Urinary bladder (tissue), 4 donors: ENCODE data around the gene FLYWCH2. TPM values are rescaled to one million over a fixed set of nuclear protein-coding genes. Genes with fewer than 3 reads are reported as not detected.

Source experiments
- DNase-seq: peaks from one replicate; pipeline ENCODE4 v3.0.0-alpha.2; 2015; ENCODE audit errors: extremely low spot score
- H3K27ac ChIP-seq: one replicate; pipeline ENCODE4 v1.5.1; 2013; ENCODE audit warnings: low read depth, mild to moderate bottlenecking, moderate library complexity
- H3K36me3 ChIP-seq: one replicate; pipeline ENCODE4 v1.6.1; 2013; ENCODE audit warnings: mild to moderate bottlenecking, moderate library complexity; ENCODE audit not compliant: insufficient read depth
- H3K4me1 ChIP-seq: one replicate; pipeline ENCODE4 v1.6.1; 2013; ENCODE audit warnings: mild to moderate bottlenecking, moderate library complexity; ENCODE audit not compliant: insufficient read depth
- H3K4me3 ChIP-seq: one replicate; pipeline ENCODE4 v1.5.1; 2013; ENCODE audit warnings: low read depth, low read length
- whole genome bisulfite sequencing: extraction: QIAGEN DNeasy Blood & Tissue Kit; methylation state at CpG from one replicate; pipeline ENCODE4 v1.1.7; 2013; 5-methylcytosine and 5-hydroxymethylcytosine counted together
- polyA plus RNA-seq: library from polyadenylated mRNA; stranded (reverse); fragments of 200-250 nt; gene quantifications from one replicate; pipeline ENCODE4 v1.2.3, GENCODE V29; 2013
- total RNA-seq: library from RNA; depleted of rRNA; stranded (reverse); fragments of >200 nt; gene quantifications from one replicate; pipeline ENCODE4 v1.2.3, GENCODE V29; 2014
- donor health status: healthy with polysubstance abuse.
- donor health status: healthy.

FLYWCH2 gene
- total and polyA plus RNA-seq, 2 donors, result 15.6 to 49.9 TPM

DNA sequence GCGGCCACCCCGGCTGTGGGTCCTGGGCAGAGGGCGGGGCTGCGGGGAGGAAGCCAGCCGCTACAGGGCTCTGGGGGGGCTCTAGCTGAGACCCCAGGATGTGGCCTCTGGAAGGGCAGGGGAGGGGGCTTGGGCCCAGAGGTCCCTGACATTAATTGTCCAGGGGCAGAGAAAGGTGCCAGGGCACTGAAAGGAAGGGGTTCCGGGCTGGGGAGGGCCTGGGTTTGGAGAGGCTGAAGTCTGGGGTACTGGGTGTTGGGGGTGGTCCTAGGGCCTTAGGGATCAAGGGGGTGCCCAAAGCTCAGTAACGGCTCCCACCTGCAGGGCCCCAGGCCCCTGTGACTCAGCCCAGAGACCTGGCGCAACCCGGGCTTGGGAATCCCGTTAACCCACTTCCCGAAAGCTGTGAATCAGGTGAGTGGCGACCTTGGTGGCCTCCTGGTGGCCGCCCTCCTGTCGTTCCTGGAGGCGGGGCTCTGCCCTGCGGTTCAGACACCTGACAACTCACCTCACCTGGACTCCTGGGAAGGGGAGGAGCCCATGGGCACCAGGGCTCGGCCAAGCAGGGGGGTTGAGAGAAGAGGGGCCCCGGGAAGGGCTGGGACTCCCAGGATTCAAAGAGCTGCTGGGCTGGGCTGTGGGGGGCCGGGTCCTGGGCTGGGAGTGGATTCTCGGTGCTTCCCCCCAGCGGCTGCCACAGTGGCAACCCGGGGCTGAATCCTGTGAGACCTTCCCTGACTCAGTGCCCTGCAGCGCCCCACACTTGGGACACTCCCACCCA, 24.6 kb upstream of the FLYWCH2 start:
- H3K36me3 ChIP-seq, result no peaks in the 10 kb centered on the region
- H3K27ac ChIP-seq, result peak overlapping the region; percentile 62
- no peak for DNase-seq
- no peak overlapping the region for H3K4me3 ChIP-seq
- 20% methylated on average over 23 of the region's 23 CpGs for WGBS
- H3K4me1 ChIP-seq, result no peaks in the 10 kb centered on the region

GRCh38 chr16:2859686-2860265, 23.2 kb upstream of the FLYWCH2 start:
- Histone ChIP-seq H3K4me1 (no peaks in the 10 kb centered on the region), H3K4me3 (no peak overlapping the region), H3K27ac (no peak overlapping the region), H3K36me3 (no peaks in the 10 kb centered on the region)
- no peak for DNase-seq
- 74% methylated on average over 10 of the region's 10 CpGs for WGBS

DNA sequence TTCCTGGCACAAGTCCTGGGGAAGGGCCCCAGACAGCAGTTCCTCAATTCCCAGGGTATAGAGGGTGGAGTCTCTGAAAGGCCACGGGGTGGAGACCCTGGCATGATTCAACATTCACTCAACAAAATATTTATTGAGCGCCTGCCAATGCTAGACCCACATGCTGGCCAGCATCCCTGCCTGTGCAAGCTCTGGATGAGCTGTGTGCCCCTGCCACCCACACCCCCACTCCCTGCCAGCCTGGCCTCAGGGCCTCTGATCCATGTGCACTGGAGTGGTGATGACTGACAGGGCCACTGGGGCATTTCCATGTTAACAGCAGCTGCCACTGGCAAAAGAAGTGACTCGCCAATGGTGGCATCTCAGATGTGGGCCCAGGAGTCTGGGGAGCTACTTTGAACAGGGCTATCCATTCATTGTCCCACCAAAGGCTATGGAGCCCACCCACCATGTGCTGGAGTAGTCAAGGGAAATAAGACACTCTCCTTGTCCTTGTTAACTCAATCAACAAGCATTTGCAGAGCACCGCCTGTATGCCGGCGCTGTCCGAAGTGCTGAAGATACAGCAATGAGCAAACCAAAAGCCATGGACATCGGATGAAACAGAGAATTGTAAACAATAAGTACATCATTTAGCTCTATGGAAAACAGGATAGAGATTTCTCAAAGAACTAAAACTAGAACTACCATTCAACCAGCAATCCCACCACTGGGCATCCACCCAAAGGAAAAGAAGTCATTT, 22.0 kb upstream of the FLYWCH2 start:
- WGBS, result 68% methylated on average over 8 of the region's 8 CpGs
- Histone ChIP-seq H3K27ac (no peak overlapping the region), H3K36me3 (no peaks in the 10 kb centered on the region), H3K4me1 (no peaks in the 10 kb centered on the region), H3K4me3 (no peak overlapping the region)
- DNase-seq, result no peak

DNA sequence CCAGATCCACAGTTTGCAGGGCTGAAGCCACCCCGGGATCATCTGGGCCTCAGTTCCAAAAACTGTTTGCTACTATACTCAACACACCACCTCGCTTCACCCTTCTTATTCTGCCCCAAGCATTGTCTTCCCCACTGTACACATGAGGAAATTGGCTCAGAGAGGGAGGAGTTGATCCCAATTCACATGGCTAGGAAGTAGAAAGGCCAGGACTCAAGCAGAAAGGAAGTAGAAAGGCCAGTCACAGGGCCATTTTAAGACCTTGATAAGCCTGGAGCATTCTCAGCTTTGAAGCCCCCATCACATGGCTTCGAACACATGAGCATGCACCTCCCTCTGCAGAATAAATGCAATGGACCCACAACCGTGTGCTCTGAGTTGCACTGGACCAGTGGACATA, 17.4 kb upstream of the FLYWCH2 start:
- WGBS, result 60% methylated on average over 4 of the region's 4 CpGs
- DNase-seq, result no peak

DNA sequence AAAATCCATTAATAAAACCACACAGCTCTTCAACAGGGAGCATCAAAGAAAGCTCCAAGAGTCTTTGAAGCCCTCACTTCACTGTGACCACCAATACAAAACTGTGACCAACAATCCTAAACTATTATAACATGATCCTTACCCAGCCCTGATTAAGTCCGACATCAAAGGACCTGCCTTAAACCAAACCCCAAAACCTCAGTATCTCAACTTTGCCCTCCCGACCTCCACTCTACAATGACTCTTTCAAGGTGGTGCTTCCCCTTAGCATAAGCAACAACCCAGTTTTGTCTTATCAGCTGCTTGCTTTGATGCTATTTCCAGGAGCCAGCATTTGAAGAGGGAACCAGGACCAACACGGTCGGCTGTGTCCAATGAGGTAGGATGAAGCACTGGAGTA, 16.6 kb upstream of the FLYWCH2 start:
- DNase-seq, result no peak
- no peaks in the 10 kb centered on the region for H3K4me1 ChIP-seq
- H3K4me3 ChIP-seq, result no peak overlapping the region
- 76% methylated on average over 4 of the region's 4 CpGs for WGBS
- H3K36me3 ChIP-seq, result no peaks in the 10 kb centered on the region
- H3K27ac ChIP-seq, result no peak overlapping the region

More for the DNA sequence above, 17.4 kb upstream of the FLYWCH2 start:
- H3K36me3 ChIP-seq, result no peaks in the 10 kb centered on the region
- no peaks in the 10 kb centered on the region for H3K4me1 ChIP-seq
- no peak overlapping the region for H3K27ac ChIP-seq
- no peak overlapping the region for H3K4me3 ChIP-seq

GRCh38 chr16:2867661-2867986, 15.4 kb upstream of the FLYWCH2 start:
- 53% methylated on average over 8 of the region's 8 CpGs for WGBS

DNA sequence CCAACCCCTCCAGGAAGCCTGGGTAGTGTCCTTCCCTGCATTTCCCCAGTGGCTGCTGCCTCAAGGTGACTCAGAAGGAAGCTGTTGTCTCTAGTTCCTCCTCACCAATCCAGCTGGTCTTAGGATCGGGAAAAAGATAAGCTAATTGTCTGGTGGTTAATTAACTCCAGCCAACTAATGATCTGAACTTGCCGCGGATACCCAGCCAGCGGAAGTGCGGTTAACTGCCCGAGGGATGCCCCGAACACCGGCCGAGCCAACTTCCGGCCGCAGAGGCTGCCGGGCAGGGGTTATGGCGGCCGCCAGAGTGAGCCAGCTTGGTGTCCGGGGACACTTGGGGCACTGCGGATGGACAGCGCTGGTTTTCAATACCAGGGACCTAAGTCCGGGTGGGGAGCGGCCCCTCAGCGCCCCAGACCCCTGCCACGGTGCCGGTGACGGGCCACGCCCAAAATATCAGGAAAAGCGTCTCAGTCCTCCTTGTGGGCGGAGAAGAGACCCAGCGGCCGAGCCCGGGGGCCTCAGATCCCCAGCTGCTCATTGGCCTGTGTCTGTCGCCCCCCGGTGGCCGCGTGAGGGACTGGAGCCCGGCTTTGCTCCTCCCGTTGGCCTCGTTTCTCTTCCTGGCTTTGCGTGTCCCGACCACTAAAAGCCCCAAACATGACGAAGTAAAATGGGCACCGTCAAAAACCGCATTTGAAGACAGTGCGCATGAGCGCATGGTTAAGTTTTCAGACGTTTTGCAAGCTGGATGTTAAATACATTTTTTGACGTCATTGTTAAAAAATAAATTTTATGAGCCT, 14.8 kb upstream of the FLYWCH2 start:
- no peaks in the 10 kb centered on the region for H3K36me3 ChIP-seq
- no peaks in the 10 kb centered on the region for H3K4me1 ChIP-seq
- peak; percentile 80 for DNase-seq
- peak overlapping the region; percentile 88 for H3K27ac ChIP-seq
- under 1% methylated on average over 45 of the region's 45 CpGs for WGBS
- H3K4me3 ChIP-seq, result peak overlapping the region; percentile 39

More at GRCh38 chr16:2867661-2867986, 15.4 kb upstream of the FLYWCH2 start:
- H3K27ac ChIP-seq, result peak overlapping the region; percentile 88
- H3K4me3 ChIP-seq, result peak overlapping the region; percentile 39
- H3K36me3 ChIP-seq, result no peaks in the 10 kb centered on the region
- H3K4me1 ChIP-seq, result no peaks in the 10 kb centered on the region
- DNase-seq, result no peak

GRCh38 chr16:2871926-2872325, 11.1 kb upstream of the FLYWCH2 start:
- Histone ChIP-seq H3K4me3 (no peak overlapping the region), H3K36me3 (no peaks in the 10 kb centered on the region), H3K4me1 (no peaks in the 10 kb centered on the region), H3K27ac (no peak overlapping the region)
- no peak for DNase-seq
- WGBS, result 74% methylated on average over 6 of the region's 6 CpGs

GRCh38 chr16:2874032-2874911, 8.7 kb upstream of the FLYWCH2 start:
- Histone ChIP-seq H3K4me1 (no peaks in the 10 kb centered on the region), H3K36me3 (no peaks in the 10 kb centered on the region), H3K4me3 (no peak overlapping the region), H3K27ac (no peak overlapping the region)
- no peak for DNase-seq
- WGBS, result 51% methylated on average over 21 of the region's 21 CpGs

GRCh38 chr16:2874912-2875362, 8.1 kb upstream of the FLYWCH2 start:
- WGBS, result 11% methylated on average over 25 of the region's 25 CpGs
- Histone ChIP-seq H3K36me3 (no peaks in the 10 kb centered on the region), H3K4me3 (no peak overlapping the region), H3K27ac (no peak overlapping the region), H3K4me1 (no peaks in the 10 kb centered on the region)
- no peak for DNase-seq

DNA sequence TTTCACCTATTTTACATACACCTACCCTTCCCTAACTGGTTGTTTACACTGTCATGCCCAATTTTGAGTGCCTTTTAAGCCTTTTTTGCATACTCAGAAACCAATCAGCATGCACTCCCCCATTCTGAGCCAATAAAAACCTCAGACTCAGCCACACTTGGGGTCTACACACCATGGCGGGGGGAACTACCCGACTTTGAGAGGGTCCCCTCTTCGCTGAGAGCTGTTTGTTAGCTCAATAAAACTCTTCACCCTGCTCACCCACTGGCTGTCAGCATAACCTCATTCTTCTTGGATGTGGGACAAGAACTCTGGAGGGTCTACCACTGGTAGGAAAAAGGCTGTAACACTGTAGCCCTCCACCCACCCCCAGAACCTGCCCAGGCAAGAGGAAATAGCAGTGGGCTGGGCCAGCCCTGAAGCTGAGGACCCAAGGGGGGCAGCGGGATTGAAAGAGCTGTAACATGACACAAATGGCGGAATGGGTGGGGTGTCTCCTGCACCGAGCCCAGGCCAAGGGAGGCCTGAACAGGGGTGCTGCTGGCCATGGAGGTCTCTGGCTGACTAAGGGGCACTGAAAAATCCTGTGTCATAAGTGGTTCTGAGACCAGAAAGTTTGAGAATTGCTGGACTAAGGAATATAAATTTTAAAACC, 3.0 kb upstream of the FLYWCH2 start:
- Histone ChIP-seq H3K27ac (no peak overlapping the region), H3K4me1 (no peaks in the 10 kb centered on the region), H3K4me3 (no peak overlapping the region), H3K36me3 (no peaks in the 10 kb centered on the region)
- 83% methylated on average over 6 of the region's 6 CpGs for WGBS
- DNase-seq, result no peak
